Dermis microvascular lymphatic vessel endothelial cell (primary cell): Measurements from ENCODE around the gene ZNF124. TPM values are rescaled to one million over a fixed set of nuclear protein-coding genes. Genes with fewer than 3 reads are reported as not detected.

Experiments used
- DNase-seq, 2 donors: peaks; one replicate each; pipeline versions ENCODE4 v3.0.0 to v3.0.0-alpha.2; 2010; ENCODE audit warnings: low read depth in 2 of 2
- total RNA-seq: library from RNA; depleted of rRNA; stranded (reverse); fragments of >200 nt; gene quantifications from 2 replicates; pipeline ENCODE4 v1.2.1, GENCODE V29; 2014

The ZNF124 gene
- total RNA-seq, 1 donor from 2014 or later: 52.9 TPM

DNA sequence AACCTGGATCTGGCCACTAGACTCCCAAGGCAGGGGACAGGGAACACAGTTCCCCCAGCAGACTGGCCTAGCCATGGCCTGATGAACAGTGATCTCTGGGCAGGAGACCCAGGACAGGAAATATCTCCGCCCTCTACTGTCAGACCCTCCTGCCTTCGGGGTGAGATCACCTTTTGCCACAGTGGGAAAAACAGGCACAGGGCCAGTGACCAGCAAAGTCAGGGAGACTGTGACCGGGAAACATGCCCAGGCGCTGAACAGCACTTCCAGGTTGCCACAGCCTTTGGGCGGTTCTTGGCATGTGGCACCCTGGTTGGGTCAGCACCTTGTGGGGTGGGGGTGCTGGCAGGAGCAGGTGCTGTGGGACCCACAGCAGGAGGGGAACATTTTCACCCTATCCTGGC, 58.7 kb downstream of the ZNF124 start:
- DNase-seq: peak in 1 of 2 donors; percentile 26

DNA sequence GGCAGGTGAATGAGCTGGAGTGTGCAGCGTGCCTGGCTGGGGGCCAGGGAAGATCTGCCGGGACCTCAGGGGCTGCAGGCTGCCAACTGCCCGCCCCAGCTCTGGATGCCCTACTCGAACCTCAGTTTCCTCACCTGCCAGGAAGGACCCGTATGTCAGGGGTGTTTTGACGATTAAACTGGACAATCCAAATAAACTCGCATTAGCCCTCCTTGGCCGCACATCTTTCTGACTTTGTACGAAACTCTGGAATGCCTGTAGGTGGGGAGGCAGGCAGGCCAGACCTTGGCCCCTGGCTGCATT, 59.4 kb downstream of the ZNF124 start:
- DNase-seq: no peak

DNA sequence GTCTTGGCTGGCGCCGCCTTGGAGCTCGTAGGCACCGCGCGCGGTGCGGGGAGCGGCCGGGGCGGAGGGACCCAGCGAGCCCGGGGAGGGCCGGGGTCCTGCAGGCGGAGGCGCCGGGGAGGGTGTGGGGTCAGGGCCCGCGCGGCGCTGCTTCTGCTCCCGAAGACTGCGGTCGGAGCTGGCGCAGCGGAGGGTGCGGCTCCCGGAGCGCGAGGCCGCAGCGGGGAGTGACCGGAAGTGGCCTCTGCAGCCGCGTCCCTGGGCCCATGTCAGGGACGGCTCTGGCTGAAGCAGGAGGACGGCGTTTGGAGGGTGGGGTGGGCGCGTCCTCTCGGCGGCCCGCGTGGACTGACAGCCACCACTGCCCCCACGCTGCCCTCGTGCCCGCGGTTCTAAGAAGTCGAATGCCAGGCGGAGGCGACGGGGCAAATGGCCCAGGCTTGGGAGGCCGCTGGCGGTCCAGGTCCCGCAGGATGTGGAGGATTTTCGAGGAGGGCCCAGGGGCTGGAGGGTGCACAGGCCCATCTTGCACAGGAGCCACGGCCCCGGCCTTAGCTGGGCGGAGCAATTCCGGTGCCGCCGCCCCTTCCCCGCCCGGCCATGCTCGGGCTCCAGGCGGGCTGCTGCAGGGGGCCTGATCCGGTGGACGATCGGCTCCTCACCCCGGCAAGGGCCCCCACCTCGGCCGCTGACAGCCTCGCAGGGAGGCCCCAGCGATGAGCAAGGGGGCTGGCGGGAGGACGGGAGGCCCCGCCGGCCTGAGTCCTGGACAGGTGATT, 59.9 kb downstream of the ZNF124 start:
- DNase-seq: peak in 1 of 2 donors; percentile 42

DNA sequence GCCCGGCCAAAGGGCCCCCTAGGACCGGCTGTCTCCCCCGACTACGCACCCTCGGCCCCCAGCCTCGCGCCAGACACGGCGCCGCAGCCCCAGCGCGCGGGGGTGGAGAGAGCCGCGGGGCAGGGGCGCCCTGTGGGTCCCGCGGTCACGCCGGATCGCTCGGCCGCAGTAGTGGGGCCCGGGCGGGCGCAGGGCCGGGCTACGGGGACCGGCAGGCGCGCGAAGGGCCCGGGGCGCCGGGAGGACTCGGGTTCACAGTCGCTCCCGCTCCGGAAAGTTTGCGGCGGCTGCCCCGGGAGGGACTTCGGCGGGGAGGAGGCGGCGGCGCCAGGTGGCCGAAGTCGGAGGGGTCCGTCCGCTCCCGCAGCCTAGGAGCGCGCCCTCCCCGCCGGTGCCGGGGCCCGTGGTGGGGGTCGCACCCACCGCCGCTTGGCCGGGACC, 60.5 kb downstream of the ZNF124 start:
- DNase-seq: no peak

DNA sequence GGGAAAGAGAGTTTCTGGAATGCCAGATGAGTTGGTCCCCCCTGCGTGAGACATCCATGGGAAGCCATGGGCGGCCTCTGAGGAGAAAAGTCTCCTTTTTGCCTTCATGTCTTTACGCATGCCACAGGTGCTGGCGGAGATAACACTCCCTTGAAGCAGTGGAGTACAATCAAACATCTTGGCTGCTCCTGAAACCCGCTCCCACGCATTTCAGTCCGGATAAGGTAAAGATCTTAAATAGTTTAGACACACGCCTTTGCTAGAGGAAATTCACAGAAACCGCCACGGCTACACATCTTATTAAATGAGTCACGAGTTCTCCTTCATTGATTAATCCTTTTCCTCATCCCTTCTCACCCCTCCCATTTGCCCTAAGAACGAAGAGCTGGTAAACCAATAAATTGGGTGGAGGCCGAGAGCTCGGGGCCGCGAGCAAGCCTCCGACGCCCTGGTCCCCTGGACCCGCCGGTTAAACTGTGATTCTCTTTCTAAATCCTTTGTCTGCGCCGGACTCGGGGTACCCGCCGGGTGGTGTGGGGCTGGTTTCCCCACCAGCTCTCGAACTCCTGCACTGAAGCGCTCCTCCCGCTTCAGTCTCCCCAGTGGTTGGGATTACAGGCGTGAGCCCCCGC, 61.1 kb downstream of the ZNF124 start:
- DNase-seq: no peak

DNA sequence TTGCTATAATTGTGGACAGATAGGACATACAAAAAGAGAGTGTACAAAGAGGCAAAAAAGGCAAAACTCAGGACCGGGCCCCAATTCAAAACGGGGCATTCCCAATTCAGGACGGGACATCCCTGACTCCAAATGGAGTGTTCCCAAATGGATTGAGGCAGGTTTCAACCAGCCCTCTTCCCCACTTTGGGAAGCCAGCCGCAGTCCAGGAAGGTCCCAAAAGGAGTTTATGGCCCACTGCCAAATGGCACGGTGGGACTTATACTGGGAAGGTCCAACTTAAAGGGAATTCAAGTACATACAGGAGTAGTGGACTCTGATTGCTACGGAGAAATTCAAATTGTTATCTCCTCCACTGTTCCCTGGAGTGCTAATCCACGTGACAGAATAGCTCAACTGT, 64.1 kb downstream of the ZNF124 start:
- DNase-seq: no peak

DNA sequence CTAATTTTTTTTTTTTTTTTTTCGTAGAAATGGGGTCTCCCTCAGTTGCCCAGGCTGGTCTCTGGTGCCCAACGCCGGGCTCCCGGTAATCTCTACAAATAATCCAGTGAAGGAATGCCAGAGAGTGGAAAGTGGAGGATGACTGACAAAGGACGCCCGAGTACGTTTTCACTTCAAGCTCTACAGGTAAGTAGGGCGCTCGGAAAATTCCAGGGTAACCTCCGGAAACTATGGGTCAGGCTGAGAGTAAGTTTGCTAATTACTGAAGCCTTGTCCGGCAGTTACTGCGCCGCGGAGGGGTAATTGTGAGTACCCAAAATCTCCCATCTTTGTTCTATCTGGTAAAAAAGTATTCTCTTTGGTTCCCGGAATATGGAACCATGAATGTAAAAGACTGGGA, 65.9 kb downstream of the ZNF124 start:
- no peak for DNase-seq

Other genes with a start within 250 kb of the ZNF124 start
- gene AHCTF1, start 240.1 kb downstream of the ZNF124 start, total RNA-seq: 20.5 and 22.9 TPM in 2 replicates
- gene ZNF695, start 164.0 kb downstream of the ZNF124 start, total RNA-seq: 1.0 and 2.4 TPM in 2 replicates
- 6.2 and 7.4 TPM in 2 replicates for gene ZNF670, start 93.2 kb downstream of the ZNF124 start, total RNA-seq
- 9.6 and 10.7 TPM in 2 replicates for gene ZNF669, start 67.7 kb downstream of the ZNF124 start, total RNA-seq
- not detected in 2 replicates for gene VN1R5, start 84.1 kb upstream of the ZNF124 start, total RNA-seq
- gene ZNF496, start 159.8 kb upstream of the ZNF124 start, total RNA-seq: 17.2 and 24.3 TPM in 2 replicates
- gene NLRP3, start 244.2 kb upstream of the ZNF124 start, total RNA-seq: under 0.01 TPM in 1 of 2 replicates, not detected in the other